Uterus (tissue), 4 donors: Measurements from ENCODE around the gene TECTB. TPM values are rescaled to one million over a fixed set of nuclear protein-coding genes. Genes with fewer than 3 reads are reported as not detected.

Experiments
- DNase-seq, 2 donors: peaks; one replicate each; pipeline ENCODE4 v3.0.0-alpha.2; 2019 to 2020
- H3K27ac ChIP-seq, 2 donors: fragments of 200-600 bp; sonication (generic); 1 replicate in 1 of 2; 2 replicates in 1 of 2; pipeline ENCODE4 v1.5.1; 2016 to 2018
- H3K27me3 ChIP-seq, 2 donors: fragments of 200-600 bp; sonication (generic); one replicate each; pipeline ENCODE4 v1.5.1; 2018 to 2019; ENCODE audit warnings: control low read depth in 1 of 2
- H3K36me3 ChIP-seq, 2 donors: fragments of 200-600 bp; sonication (generic); one replicate each; pipeline ENCODE4 v1.5.1; 2019; ENCODE audit warnings: control low read depth in 1 of 2
- H3K4me1 ChIP-seq, 2 donors: fragments of 200-600 bp; sonication (generic); one replicate each; pipeline ENCODE4 v1.5.1; 2018 to 2019; ENCODE audit warnings: control low read depth in 1 of 2
- H3K4me3 ChIP-seq, 2 donors: fragments of 200-600 bp; sonication (generic); 1 replicate in 1 of 2; 2 replicates in 1 of 2; pipeline ENCODE4 v1.5.1; 2018 to 2019; ENCODE audit warnings: mild to moderate bottlenecking in 1 of 2
- H3K9me3 ChIP-seq, 2 donors: fragments of 200-600 bp; sonication (generic); one replicate each; pipeline ENCODE4 v1.5.1; 2019; ENCODE audit warnings: control low read depth in 1 of 2
- CTCF ChIP-seq, 4 experiments: fragments of 200-600 bp in 2 of 4; fragments of 450-650 bp in 2 of 4; sonication (generic) in 2 of 4; IDR thresholded peaks; one replicate each; pipeline ENCODE4 v1.5.1; 2016 to 2019; ENCODE audit warnings: antibody characterized with exemption in 4 of 4, mild to moderate bottlenecking in 2 of 4, moderate library complexity in 1 of 4
- POLR2A ChIP-seq, 2 donors: fragments of 450-650 bp; IDR thresholded peaks; one replicate each; pipeline ENCODE4 v1.6.1; 2016; ENCODE audit warnings: antibody characterized with exemption in 2 of 2, mild to moderate bottlenecking in 1 of 2, moderate library complexity in 1 of 2
- intact Hi-C: fragments of 100-400 bp; cut with DNase I; formaldehyde crosslinking; loops from one replicate; pipeline ENCODE4 v1.15.1; 2023; ENCODE audit warnings: low total_unique reads
- total RNA-seq, 4 donors: library from RNA; depleted of rRNA in 3 of 4; stranded (reverse); fragments of >200 nt in 3 of 4; gene quantifications; one replicate each; pipeline versions ENCODE4 v1.1.0 to v1.2.4, GENCODE V29; 2014 to 2023
- donor health status: DM: yes; HTN: yes; CAD: no.

TECTB gene
- total RNA-seq, 4 donors from 2014 or later: not detected

GRCh38 chr10:112314822-112315474 is 31.7 kb downstream of the TECTB start:
- H3K36me3 ChIP-seq: no peaks in the 10 kb centered on the region
- intact Hi-C loops: no loop called here
- no peaks in the 10 kb centered on the region for H3K4me1 ChIP-seq
- no peak overlapping the region for H3K4me3 ChIP-seq
- DNase-seq: peak; percentile 67 to 70
- no peaks in the 10 kb centered on the region for H3K9me3 ChIP-seq
- H3K27ac ChIP-seq: no peak overlapping the region
- H3K27me3 ChIP-seq: no peaks in the 10 kb centered on the region
- peak; percentile 69 to 84 (median 73) for TF ChIP-seq CTCF (IDR thresholded peaks at IDR 0.05)
- no peak for TF ChIP-seq POLR2A (IDR thresholded peaks at IDR 0.05)

- Histone ChIP-seq H3K27me3 (no peaks in the 10 kb centered on the region), H3K27ac (no peak overlapping the region), H3K9me3 (no peaks in the 10 kb centered on the region), H3K4me3 (no peak overlapping the region), H3K36me3 (no peaks in the 10 kb centered on the region), H3K4me1 (no peaks in the 10 kb centered on the region)
- intact Hi-C loops: no loop called here
- TF ChIP-seq POLR2A (IDR thresholded peaks at IDR 0.05) (no peak), CTCF (IDR thresholded peaks at IDR 0.05) (no peak)
- DNase-seq: no peak
These were observed 44.5 kb downstream of the TECTB start for GRCh38 chr10:112327678-112328077.

- Histone ChIP-seq H3K27me3 (no peaks in the 10 kb centered on the region), H3K36me3 (no peaks in the 10 kb centered on the region), H3K9me3 (no peaks in the 10 kb centered on the region), H3K4me1 (no peaks in the 10 kb centered on the region), H3K27ac (no peak overlapping the region), H3K4me3 (no peak overlapping the region)
- intact Hi-C loops: no loop called here
- DNase-seq: no peak
- TF ChIP-seq CTCF (IDR thresholded peaks at IDR 0.05) (no peak), POLR2A (IDR thresholded peaks at IDR 0.05) (no peak)
These were observed 47.0 kb downstream of the TECTB start for GRCh38 chr10:112330162-112330561.

GRCh38 chr10:112330607-112331160 is 47.5 kb downstream of the TECTB start:
- no peak overlapping the region for H3K4me3 ChIP-seq
- no peaks in the 10 kb centered on the region for H3K27me3 ChIP-seq
- no peak for DNase-seq
- no peaks in the 10 kb centered on the region for H3K36me3 ChIP-seq
- no peak overlapping the region for H3K27ac ChIP-seq
- intact Hi-C loops: no loop called here
- H3K4me1 ChIP-seq: no peaks in the 10 kb centered on the region
- no peaks in the 10 kb centered on the region for H3K9me3 ChIP-seq
- TF ChIP-seq POLR2A (IDR thresholded peaks at IDR 0.05): no peak
- no peak for TF ChIP-seq CTCF (IDR thresholded peaks at IDR 0.05)

GRCh38 chr10:112332022-112332421 is 48.8 kb downstream of the TECTB start:
- no peak for DNase-seq
- H3K27me3 ChIP-seq: no peaks in the 10 kb centered on the region
- no peak overlapping the region for H3K27ac ChIP-seq
- no peak for TF ChIP-seq CTCF (IDR thresholded peaks at IDR 0.05)
- TF ChIP-seq POLR2A (IDR thresholded peaks at IDR 0.05): no peak
- H3K4me3 ChIP-seq: no peak overlapping the region
- H3K4me1 ChIP-seq: no peaks in the 10 kb centered on the region
- H3K36me3 ChIP-seq: no peaks in the 10 kb centered on the region
- intact Hi-C loops: no loop called here
- no peaks in the 10 kb centered on the region for H3K9me3 ChIP-seq
